GM21367 (cell line): Measurements from ENCODE around the gene SUSD1.
A peak's percentile ranks its signal among the peaks of the same experiment; 100 is the strongest.
"Not testable (repeated sequence)": the region's sequence is repeated elsewhere in the genome, so short reads cannot be mapped to it uniquely, and the experiment has no call there.

Experiments
- ATAC-seq: cut with Tn5 transposase; IDR thresholded peaks from one replicate; pipeline ENCODE4 v1.9.1; 2021; ENCODE audit not compliant: unreplicated experiment

Gene SUSD1

DNA sequence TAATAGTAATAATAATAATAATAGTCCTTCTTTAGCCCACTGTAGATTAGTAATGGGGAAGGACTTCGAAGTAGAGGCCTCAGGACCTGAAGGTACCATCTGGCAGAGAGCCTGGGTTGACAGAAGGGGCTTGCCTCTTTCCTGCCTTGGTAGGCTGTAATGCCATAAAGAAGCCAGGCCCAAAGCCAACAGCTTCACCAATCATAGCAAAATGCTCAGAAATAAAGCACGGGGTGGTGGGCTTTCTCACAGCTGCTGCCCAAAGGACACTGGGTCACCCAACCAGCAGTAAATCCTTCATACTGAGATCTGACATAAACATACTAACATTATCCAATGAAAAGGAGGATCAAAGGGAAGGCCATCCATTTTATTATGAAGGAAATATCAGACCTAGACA lies 70.7 kb downstream of the SUSD1 start:
- no peak for ATAC-seq

DNA sequence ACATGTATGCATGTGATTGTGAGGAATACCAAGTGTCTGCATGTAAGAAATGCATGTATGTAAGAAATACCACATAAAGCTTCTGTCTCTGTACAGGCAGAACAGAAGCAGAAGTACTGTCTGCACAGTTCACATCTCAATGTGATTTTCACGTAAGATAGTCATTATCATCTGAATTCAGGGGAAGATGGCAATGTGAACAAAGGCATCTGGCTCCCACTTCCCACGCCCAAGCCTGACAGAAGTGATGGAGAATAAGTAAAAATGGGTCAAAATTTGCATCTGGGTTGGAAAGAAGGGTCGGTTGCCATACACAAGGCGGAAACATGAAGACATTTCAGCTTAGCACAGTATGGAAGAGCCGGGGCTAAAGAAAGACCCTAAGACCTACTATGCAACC lies 71.7 kb downstream of the SUSD1 start:
- no peak for ATAC-seq

DNA sequence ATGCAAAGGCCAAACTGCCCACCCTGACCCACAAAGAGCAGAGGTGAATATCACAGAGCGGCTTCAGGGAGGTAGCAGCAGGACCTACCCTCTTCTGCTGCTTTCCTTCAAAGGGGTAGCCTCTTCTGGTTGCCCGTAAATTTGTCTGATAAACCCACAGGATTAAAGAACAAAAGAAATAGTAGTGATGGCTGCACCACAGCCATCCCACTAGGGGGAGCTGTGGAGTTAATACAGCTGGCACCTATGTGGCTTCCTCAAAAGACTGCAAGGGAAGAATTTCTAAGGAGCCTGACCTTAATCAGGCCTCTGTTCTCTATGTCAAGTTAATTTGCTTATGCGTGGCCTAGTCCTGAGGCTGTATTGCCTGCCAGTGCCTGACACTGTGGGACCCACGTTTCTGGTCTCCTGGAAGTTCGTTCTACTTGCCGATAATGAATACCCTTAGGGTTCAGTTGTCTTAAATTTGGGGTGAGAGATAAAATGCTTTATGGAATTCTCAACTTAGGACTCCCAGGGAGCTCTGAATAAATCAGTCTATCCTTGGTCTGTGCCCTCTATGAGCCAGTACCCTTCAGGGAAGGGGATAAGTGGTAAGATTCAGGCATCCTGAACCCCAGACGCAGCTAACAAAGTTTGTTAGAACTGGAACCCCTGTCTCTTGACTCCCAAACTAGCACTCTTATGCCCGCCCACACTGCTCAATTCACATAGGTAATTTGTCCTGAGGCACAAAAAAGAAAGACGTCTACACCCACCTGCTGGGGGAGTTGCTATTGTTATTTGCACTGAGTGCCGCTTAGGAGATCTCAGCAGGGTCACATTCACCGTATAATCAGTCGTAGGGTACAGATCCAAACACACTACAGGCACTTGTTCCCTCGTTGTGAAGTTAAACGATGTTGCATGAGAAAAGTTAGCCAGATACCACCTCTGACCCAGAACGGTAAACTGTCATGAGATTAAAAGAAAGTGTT lies 77.1 kb downstream of the SUSD1 start:
- ATAC-seq, result no peak

DNA sequence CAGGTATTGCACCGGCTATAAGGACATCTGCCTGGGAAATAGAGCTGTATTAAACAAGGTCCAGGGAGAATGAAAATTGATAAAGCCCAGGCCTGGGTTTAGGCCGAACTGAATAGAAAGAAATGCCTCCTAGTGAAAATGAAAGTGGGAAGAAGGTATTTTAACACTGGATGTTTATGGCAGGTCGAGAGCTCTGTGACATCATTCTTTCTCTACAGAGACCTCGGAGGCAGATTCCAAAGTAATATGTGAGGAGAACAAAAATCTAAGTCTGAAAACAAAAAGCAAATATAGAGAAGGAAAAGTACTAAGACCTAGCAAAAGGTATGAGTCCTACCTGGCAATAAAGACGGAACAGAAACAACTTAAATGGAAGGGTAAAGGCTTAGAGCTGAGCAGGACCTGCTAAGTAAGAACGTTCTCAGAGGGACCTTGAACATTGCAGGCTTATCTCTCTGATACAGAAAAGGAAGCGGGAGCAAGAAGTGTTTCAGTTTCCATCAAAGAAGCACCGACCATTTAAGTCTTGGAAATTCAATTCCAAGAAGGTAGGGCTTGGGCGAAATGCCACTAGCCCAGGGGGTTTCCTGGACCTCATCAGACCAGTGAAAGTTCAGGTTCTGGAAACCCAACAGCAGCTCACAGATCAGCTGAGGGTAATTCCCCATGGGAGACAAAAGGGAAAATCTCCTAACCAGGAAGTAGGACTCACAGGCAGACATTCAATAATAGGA lies 80.0 kb downstream of the SUSD1 start:
- ATAC-seq, result no peak

DNA sequence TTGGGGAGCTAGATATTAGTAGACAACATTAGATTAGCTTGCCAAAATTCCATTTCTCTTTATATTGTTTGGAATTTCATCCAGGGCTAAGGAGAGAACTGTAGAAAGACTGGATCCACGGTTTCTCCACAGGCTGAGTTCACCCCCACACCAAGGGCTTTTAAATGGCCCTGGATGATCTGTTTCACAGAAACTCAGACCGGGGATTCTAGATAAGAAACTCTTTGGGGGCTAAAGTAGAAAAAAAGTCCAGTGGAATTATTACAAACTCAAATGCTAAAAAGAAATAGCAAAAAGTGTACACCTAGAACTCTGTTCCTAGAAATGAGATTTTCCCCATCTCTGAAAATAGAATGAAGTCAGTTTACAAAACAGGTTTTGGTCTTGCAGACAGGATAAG lies 80.9 kb downstream of the SUSD1 start:
- ATAC-seq, result no peak

DNA sequence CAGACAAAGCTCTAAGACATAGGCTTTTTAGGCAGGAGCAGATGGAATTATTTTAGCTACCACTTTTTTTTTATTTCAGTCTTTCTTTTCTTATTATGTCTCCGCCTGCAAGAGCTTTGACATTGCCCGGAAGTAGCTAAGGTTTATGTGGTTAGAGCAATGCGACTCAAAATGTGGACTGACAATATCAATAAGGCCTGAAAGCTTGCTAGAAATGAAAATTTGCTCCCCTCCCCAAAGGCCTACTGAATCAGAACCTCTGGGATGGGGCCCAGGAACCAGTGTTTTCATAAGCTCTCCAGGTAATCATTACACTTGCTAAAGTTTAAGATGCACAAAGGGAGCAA lies 81.3 kb downstream of the SUSD1 start:
- ATAC-seq, result no peak

DNA sequence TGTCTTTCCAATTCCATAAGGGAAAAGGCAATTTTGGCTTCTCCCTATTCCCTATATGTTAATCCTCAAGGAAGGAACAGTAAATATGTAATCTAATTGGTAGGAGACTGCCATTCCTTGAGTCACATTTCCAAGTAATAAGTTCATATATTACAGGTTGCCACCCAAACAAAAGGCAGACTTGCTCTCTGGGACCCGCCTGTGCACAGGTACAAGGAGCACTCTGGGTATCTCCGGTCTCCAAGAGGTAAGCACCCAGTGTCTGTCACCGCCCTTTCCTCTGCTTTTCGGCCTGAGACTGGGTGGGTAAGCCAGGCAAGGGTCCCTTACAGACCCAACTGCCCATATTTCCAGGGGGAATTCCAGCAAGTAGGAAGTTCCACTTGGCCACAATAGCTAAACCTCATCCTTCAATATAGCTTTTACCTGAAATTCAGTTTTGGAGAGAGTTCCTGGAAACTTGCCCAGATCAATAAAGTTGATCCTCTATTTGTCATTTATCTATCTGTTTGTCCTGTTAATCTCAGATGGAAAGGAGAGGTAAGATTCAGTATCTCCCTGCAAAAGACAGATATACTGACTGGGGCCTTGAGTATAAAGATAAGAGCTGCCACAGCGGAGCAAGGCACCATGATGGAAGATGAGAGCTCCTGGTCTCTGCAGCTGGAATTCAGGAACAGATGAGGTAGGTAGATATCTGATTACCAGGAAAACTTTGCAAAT lies 81.8 kb downstream of the SUSD1 start:
- ATAC-seq, result no peak

DNA sequence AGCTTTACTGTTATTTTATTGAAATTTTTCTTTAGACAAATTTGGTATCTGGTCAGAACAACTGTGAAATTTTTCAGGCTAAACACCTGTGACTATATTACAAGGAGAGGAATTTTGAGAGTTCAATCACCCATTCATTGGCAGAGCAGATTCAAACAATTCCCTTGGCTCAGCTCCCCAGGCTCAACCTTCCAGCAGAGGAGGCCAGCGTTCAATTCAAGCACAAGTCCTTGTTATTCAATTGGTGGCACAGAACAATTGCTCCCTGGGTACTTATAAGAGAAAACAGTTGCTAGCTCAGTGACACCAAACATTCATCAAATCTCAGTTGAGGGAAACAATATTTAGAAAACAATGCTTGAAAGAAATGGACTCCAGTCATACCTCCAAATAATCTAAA lies 83.3 kb downstream of the SUSD1 start:
- no peak for ATAC-seq

DNA sequence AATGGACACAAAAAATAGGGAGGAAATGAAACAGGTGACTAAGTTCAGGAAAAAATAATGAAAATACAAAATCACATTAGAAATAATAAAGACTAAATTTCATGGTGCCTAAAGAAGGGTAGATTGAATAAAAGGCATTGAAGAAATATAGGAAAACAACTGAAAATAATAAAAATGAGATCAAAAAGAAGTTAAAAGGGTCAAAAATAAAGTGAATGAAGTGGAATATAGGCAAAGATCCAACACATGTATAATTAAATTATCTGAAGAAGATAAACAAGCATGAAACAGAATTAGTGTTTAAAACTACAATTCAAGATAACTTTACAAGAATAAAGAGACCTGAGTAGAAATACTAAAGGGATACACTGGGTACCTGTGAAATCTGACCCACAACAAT lies 87.6 kb downstream of the SUSD1 start:
- no peak for ATAC-seq

DNA sequence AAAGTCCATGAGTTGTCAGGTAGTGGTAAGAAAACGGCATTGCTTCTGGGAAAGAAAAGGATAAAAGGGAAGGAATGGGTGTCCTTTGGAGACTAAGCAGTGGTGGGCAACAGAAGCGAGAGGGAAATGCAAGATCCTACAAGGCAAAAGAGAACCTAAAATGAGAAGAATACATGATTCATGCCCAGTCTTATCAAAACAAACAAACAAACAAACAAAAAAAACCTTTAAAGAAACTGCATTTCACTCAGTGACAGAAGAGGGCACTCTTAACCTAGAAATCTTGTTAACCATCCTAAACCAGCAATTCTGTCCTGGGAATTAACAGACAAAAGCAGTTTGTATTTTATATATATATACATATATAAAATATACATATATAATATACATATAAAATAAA lies 88.5 kb downstream of the SUSD1 start:
- no peak for ATAC-seq

DNA sequence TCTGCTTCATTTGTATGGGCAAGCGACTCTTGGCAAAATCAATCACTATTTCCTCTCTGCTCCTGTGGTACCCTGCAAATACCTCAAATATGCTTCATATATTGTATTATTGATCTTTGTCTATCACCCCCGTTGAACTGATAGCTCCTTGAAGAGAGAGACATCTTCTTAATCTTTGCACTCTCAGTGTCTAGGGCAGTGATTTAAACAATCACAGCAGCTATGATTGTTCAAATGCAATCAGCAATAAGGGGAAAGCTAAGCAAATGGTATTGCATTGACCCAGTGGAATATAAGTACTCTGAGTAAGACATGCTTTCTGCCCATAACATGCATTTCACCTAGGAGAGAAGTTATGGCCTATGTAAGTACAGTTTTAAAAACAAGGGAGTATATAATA lies 90.2 kb downstream of the SUSD1 start:
- no peak for ATAC-seq

DNA sequence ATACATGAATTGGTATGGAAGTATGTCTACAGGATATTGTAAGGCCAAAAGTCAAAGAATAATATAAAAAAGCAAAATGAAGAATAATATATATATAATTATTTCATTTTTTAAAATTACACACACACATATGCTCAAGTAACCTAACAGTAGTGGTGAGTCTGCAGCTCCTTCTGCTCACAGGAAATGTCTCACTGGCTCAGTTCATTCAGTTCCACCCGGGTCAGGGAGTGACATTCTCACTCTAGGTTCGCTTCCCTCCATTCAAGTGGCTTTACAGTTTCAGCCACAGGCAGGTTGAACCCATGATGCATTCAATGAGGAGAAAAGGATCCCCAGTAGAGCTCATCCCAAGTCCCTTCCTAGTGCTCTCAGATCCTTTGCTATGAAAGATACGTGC lies 90.8 kb downstream of the SUSD1 start:
- ATAC-seq, result no peak

DNA sequence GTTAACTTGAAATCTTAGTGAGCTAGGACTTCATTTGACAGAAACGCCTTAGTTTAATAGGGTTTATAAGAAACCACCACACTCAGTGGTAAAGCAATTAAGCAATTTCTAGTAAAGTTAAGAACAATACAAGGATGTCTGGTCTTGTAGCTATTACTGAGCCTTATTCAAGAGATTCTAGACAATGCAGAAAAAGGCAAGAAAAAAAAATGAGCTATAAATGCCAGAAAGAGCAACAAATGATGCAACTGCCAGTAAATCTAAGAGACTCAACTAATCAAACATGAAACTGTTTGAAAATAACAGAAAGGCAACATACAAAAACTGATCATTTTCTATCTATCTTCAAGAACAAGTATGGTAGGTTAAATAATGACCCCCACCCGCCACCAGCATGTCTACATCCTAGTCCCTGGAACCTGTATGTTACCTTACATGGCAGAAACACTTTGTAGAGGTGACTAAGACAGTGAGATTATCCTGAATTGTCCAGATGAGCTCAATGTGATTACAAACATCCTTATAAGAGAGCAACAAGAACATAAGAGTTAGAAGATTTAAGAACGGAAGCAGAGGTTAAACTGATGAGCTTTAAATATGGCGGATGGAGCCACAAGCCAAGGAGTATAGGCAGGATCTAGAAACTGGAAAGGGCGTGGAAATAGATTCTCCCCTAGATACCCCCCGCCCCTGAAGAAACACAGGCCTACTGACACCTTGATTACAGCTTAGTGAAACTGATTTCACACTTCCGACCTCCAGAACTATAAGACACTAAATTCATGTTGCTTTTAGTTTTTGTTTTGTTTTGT lies 93.0 kb downstream of the SUSD1 start:
- no peak for ATAC-seq

DNA sequence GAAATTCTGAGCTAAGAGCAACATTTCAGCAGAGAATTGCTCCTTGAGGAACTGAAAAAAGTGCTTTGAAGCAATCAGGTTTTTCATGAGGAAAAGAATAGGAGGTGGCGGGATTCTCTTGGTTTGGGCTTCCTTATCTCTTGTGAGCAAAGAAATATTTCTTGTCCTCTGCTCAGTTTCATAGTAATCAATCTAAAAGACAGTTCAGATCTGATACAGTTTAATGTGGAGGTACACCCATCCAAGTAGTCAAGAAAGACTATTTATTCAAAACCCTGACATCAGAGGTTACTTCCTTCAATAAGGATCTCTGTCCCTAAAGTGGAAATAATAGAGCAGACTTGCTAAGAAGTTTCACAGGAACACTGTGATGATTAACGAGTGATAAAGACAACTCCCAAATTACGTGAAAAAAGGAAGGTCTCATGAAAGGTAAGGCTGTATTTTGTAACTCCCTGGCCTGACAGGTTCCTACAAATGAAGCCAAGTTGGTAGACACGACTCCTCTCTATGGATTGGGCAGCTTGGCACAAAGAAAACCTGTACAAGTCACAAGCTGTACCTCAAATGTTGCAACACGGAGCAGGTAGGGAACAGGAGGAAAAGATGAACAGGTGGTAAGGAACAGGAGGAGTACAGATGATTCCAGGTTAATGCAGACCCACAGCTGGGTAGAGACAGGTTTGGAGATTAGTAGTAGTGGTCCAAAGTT lies 94.1 kb downstream of the SUSD1 start:
- ATAC-seq, result no peak

DNA sequence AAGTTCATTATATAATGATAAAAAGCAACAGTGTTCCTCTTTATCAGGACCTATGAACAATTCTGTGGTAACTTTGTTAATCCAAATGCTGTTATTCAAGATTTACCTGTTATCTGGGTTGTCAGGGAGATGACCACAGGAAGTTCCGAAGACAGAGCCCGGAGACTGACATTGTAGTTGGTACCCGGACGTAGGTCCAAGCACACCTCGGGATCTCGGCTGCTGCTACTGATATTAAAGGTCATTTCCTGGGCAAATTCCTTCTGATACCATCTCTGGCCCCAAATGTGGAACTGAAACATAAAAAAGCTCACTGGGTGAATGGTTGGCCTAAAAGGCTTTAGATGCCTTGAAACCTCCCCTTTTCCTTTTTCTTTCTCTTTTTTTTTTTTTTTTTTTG lies 96.7 kb downstream of the SUSD1 start:
- peak; percentile 37 for ATAC-seq

DNA sequence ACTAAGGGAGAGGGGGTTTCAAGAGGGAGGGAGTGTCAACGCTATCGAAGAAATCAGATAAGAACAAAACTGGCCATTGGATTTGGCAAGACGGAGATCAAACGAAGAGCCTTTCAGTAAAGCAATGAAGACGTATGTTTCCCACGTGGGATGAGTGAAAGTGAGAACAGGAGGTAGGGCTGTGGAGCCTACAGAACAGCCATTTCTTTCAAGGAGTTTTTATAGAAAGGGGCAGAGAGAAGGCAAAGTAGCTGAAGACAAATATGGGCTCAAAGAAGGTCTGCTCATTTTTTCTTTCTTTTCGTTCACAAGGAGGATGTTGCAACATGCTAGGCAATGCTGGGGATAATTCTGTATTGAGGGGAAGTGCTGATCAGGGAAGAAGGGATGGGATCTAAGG lies 98.3 kb downstream of the SUSD1 start:
- ATAC-seq, result no peak

DNA sequence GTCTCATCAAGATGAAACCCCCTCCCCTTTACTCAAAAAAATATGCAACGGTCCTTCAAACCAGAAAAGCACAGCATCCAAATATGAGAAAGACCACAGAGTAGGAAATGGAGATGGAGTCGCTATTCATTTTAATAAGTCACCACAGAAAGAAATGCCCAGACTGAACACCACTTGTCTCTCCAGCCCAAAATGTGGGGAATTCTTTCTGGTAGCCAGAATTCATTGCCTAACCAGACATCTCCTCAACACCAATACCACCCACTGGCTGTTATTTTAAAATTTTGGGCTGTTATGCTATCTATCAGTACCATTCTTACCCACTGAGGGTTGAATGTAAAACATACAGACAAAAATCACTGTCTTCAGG lies 100.1 kb downstream of the SUSD1 start:
- no peak for ATAC-seq

DNA sequence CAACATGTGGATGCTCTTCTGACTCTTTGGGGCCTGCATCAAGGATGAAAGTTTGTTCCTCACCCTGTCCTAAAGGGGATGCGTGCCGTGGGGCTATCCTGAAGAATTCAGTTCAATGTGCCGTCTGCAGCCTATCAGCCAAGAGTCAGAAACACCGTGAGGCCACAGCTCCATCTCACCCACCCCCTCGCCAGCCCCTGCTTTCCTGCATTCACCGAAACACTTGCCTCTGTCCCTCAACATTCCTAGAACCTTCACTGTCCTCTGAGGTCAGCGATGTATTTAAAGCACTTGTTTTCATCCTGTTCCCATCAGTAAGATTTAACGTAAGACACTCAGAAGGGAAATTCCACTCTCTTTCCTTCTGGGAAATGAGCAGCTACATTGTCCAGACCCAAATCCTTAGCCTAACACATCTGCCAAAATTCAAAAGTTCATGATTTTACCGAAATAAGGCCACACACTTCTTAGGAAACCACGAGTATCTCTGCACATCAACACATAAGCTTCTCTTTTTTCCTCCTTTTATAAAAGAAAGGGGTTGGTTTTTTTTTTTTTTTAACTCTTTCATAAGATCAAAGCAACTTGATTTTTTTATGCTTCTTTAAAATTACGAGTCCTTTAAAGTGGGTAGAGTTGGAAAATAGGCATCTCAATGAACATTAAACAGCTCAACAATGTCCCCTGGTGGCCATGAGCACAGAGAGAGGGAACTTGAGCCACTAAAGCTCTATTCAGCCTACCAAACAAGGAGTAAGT lies 100.7 kb downstream of the SUSD1 start:
- ATAC-seq, result no peak

DNA sequence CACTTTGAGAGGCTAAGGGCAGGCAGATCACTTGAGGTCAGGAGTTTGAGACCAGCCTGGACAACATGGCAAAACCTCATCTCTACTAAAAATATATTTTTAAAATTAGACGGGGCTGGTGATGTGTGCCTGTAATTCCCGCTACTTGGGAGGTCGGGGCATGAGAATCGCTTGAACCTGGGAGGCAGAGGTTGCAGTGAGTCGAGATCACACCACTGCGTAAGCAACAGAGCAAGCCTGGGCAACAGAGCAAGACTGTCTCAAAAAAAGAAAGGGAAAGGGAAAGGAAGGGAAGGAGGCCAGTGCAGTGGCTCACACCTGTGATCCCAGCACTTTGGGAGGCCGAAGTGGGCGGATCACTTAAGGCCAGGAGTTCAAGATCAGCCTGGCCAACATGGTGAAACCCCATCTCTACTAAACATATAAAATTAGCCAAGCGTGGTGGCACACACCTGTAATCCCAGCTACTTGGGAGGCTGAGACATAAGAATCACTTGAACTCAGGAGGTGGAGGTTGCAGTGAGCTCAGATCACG lies 101.4 kb downstream of the SUSD1 start:
- not testable (repeated sequence) for ATAC-seq
